ENCODE data around the gene MARCHF10. TPM values are rescaled to one million over a fixed set of nuclear protein-coding genes. Genes with fewer than 3 reads are reported as not detected.

MARCHF10 gene
- polyA plus RNA-seq, 1 donor from 2014 or later = 0.27 TPM

- H3K79me2 ChIP-seq (replicated peaks; ENCODE audit: insufficient read depth, low read length) = no peaks in the 10 kb centered on the region
- H3K4me3 ChIP-seq (ENCODE audit: low read length) = no peak overlapping the region
- no peak overlapping the region for H3K9ac ChIP-seq (ENCODE audit: low read length)
- no peaks in the 10 kb centered on the region for H3K27me3 ChIP-seq (ENCODE audit: insufficient read depth, low read depth, low read length)
- H2AFZ ChIP-seq (ENCODE audit: low read depth, low read length) = no peak overlapping the region
- no peak overlapping the region for H3K27ac ChIP-seq (ENCODE audit: low read length)
- no peaks in the 10 kb centered on the region for H3K9me2 ChIP-seq (ENCODE audit: insufficient read depth, low read length)
- H3K36me3 ChIP-seq (ENCODE audit: insufficient read depth, low read length) = no peaks in the 10 kb centered on the region
- no peaks in the 10 kb centered on the region for H4K20me1 ChIP-seq (ENCODE audit: insufficient read depth)
- no peaks in the 10 kb centered on the region for H3K9me3 ChIP-seq (ENCODE audit: low read length)
- no peak overlapping the region for H3K4me2 ChIP-seq (ENCODE audit: low read length)
- no peaks in the 10 kb centered on the region for H3F3A ChIP-seq (ENCODE audit: insufficient read depth, low read length, poor library complexity, severe bottlenecking)
- TF ChIP-seq RAD21 (conservative IDR thresholded peaks at IDR 0.05) = no peak
- TF ChIP-seq EP300 (conservative IDR thresholded peaks at IDR 0.05; ENCODE audit: poor library complexity, severe bottlenecking) = no peak
- TF ChIP-seq MXI1 (conservative IDR thresholded peaks at IDR 0.05; ENCODE audit: poor library complexity, severe bottlenecking) = no peak
- TF ChIP-seq, protein P1, sequence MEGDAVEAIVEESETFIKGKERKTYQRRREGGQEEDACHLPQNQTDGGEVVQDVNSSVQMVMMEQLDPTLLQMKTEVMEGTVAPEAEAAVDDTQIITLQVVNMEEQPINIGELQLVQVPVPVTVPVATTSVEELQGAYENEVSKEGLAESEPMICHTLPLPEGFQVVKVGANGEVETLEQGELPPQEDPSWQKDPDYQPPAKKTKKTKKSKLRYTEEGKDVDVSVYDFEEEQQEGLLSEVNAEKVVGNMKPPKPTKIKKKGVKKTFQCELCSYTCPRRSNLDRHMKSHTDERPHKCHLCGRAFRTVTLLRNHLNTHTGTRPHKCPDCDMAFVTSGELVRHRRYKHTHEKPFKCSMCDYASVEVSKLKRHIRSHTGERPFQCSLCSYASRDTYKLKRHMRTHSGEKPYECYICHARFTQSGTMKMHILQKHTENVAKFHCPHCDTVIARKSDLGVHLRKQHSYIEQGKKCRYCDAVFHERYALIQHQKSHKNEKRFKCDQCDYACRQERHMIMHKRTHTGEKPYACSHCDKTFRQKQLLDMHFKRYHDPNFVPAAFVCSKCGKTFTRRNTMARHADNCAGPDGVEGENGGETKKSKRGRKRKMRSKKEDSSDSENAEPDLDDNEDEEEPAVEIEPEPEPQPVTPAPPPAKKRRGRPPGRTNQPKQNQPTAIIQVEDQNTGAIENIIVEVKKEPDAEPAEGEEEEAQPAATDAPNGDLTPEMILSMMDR (IDR thresholded peaks at IDR 0.05; ENCODE audit: poor library complexity, severe bottlenecking) = no peak
- TF ChIP-seq SMC3 (conservative IDR thresholded peaks at IDR 0.05; ENCODE audit: poor library complexity) = no peak
- TF ChIP-seq EZH2 (IDR thresholded peaks at IDR 0.05; ENCODE audit: borderline replicate concordance, insufficient read depth, low read length, poor library complexity, severe bottlenecking) = no peak
- TF ChIP-seq POLR2AphosphoS5 (IDR thresholded peaks at IDR 0.05) = no peak
- TF ChIP-seq REST (IDR thresholded peaks at IDR 0.05; ENCODE audit: borderline replicate concordance) = no peak
- TF ChIP-seq TAF1 (IDR thresholded peaks at IDR 0.05; ENCODE audit: low read depth) = no peak
Observed at GRCh38 chr17:62693616-62694409, 114.3 kb downstream of the MARCHF10 start.

- no peak for TF ChIP-seq SMC3 (conservative IDR thresholded peaks at IDR 0.05; ENCODE audit: poor library complexity)
- no peak for TF ChIP-seq EP300 (conservative IDR thresholded peaks at IDR 0.05; ENCODE audit: poor library complexity, severe bottlenecking)
- TF ChIP-seq MXI1 (conservative IDR thresholded peaks at IDR 0.05; ENCODE audit: poor library complexity, severe bottlenecking) = no peak
- no peak for TF ChIP-seq RAD21 (conservative IDR thresholded peaks at IDR 0.05)
- no peak for TF ChIP-seq TAF1 (IDR thresholded peaks at IDR 0.05; ENCODE audit: low read depth)
- TF ChIP-seq, protein P1 (IDR thresholded peaks at IDR 0.05; ENCODE audit: poor library complexity, severe bottlenecking) = no peak
- no peak for TF ChIP-seq EZH2 (IDR thresholded peaks at IDR 0.05; ENCODE audit: borderline replicate concordance, insufficient read depth, low read length, poor library complexity, severe bottlenecking)
- Histone ChIP-seq H3K4me3 (ENCODE audit: low read length) (no peak overlapping the region), H3K79me2 (replicated peaks; ENCODE audit: insufficient read depth, low read length) (no peaks in the 10 kb centered on the region), H3K9ac (ENCODE audit: low read length) (no peak overlapping the region), H2AFZ (ENCODE audit: low read depth, low read length) (no peak overlapping the region), H3K27me3 (ENCODE audit: insufficient read depth, low read depth, low read length) (no peaks in the 10 kb centered on the region), H3F3A (ENCODE audit: insufficient read depth, low read length, poor library complexity, severe bottlenecking) (no peaks in the 10 kb centered on the region), H3K27ac (ENCODE audit: low read length) (no peak overlapping the region), H3K4me2 (ENCODE audit: low read length) (no peak overlapping the region), H3K9me2 (ENCODE audit: insufficient read depth, low read length) (no peaks in the 10 kb centered on the region), H4K20me1 (ENCODE audit: insufficient read depth) (no peaks in the 10 kb centered on the region), H3K9me3 (ENCODE audit: low read length) (no peaks in the 10 kb centered on the region), H3K36me3 (ENCODE audit: insufficient read depth, low read length) (no peaks in the 10 kb centered on the region)
Observed at GRCh38 chr17:62692721-62693431, 115.2 kb downstream of the MARCHF10 start.

Data from neural cell (in vitro differentiated cells).